ENCODE results near the gene MOSPD3. TPM values are rescaled to one million over a fixed set of nuclear protein-coding genes. Genes with fewer than 3 reads are reported as not detected.

Gene MOSPD3
- polyA plus RNA-seq, 3 donors = 12.7 to 15.5 (median 13.3) TPM

GRCh38 chr7:100599911-100600729, 12.2 kb upstream of the MOSPD3 start:
- peaks cover 10 to 20% (median 17%) of the 10 kb centered on the region in 3 donors for H3K27me3 Mint-ChIP-seq (ENCODE audit: low read depth in 3 of 3)
- Histone ChIP-seq H3K4me2 (replicated peaks; ENCODE audit: extremely low read depth, low read length, poor library complexity, severe bottlenecking) (no peak overlapping the region), H2AFZ (ENCODE audit: insufficient read depth, low read depth, low read length, poor library complexity, severe bottlenecking) (no peak overlapping the region), H3K36me3 (replicated peaks in 1 of 2; ENCODE audit: control insufficient read depth in 1 of 2, insufficient read depth in 2 of 2, low read length in 2 of 2) (no peaks in the 10 kb centered on the region), H3K79me2 (ENCODE audit: insufficient read depth, low read length) (no peaks in the 10 kb centered on the region), H3K27ac (ENCODE audit: low read depth in 1 of 2, low read length in 2 of 2) (no peak overlapping the region), H3K9me3 (replicated peaks in 1 of 2; ENCODE audit: control insufficient read depth in 1 of 2, insufficient read depth in 1 of 2, low read length in 2 of 2) (no peaks in the 10 kb centered on the region), H3K27me3 (ENCODE audit: control insufficient read depth in 2 of 2, insufficient read depth in 2 of 2, low read length in 2 of 2) (peaks cover 0 to 10% of the 10 kb centered on the region in 2 donors), H3K4me1 (ENCODE audit: control insufficient read depth in 1 of 2, insufficient read depth in 2 of 2, low read length in 2 of 2) (peaks cover 14 to 16% of the 10 kb centered on the region in 2 donors), H3K9ac (ENCODE audit: insufficient read depth, low read length, poor library complexity, severe bottlenecking) (no peak overlapping the region), H3K4me3 (replicated peaks in 1 of 3; ENCODE audit: low read depth in 2 of 3, low read length in 3 of 3) (no peak overlapping the region), H4K20me1 (ENCODE audit: insufficient read depth, low read length) (no peaks in the 10 kb centered on the region)
- 86% methylated on average over 14 of the region's 18 CpGs for WGBS (ENCODE audit: insufficient coverage)
- intact Hi-C loops (cut with micrococcal nuclease) = no loop called here
- no peak overlapping the region for H3K27ac Mint-ChIP-seq
- TF ChIP-seq CTCF (IDR thresholded peaks at IDR 0.05) = no peak
- no peak overlapping the region for H3K4me3 Mint-ChIP-seq
- no peak for DNase-seq
- H3K4me1 Mint-ChIP-seq = peaks cover 11% of the 10 kb centered on the region
- no peaks in the 10 kb centered on the region for H3K36me3 Mint-ChIP-seq
- peaks cover 0 to 5% (median 0%) of the 10 kb centered on the region in 7 donors for H3K9me3 Mint-ChIP-seq

- H3K36me3 Mint-ChIP-seq = peaks cover 0 to under 1% of the 10 kb centered on the region in 2 donors
- H2AFZ ChIP-seq (ENCODE audit: insufficient read depth, low read depth, low read length, poor library complexity, severe bottlenecking) = no peak overlapping the region
- DNase-seq = no peak
- no peaks in the 10 kb centered on the region for H3K79me2 ChIP-seq (ENCODE audit: insufficient read depth, low read length)
- H3K36me3 ChIP-seq (replicated peaks in 1 of 2; ENCODE audit: control insufficient read depth in 1 of 2, insufficient read depth in 2 of 2, low read length in 2 of 2) = no peaks in the 10 kb centered on the region
- no peak for TF ChIP-seq CTCF (IDR thresholded peaks at IDR 0.05)
- H3K9ac ChIP-seq (ENCODE audit: insufficient read depth, low read length, poor library complexity, severe bottlenecking) = no peak overlapping the region
- intact Hi-C loops (cut with micrococcal nuclease) = no loop called here
- no peak overlapping the region for H3K4me3 Mint-ChIP-seq
- no peak overlapping the region for H3K27ac ChIP-seq (ENCODE audit: low read depth in 1 of 2, low read length in 2 of 2)
- no peak overlapping the region for H3K4me3 ChIP-seq (replicated peaks in 1 of 3; ENCODE audit: low read depth in 2 of 3, low read length in 3 of 3)
- peaks cover 0 to 5% (median 0%) of the 10 kb centered on the region in 7 donors for H3K9me3 Mint-ChIP-seq
- H3K4me1 Mint-ChIP-seq = peaks cover 17% of the 10 kb centered on the region
- peaks cover 15 to 26% (median 23%) of the 10 kb centered on the region in 3 donors for H3K27me3 Mint-ChIP-seq (ENCODE audit: low read depth in 3 of 3)
- no peak overlapping the region for H3K4me2 ChIP-seq (replicated peaks; ENCODE audit: extremely low read depth, low read length, poor library complexity, severe bottlenecking)
- H4K20me1 ChIP-seq (ENCODE audit: insufficient read depth, low read length) = no peaks in the 10 kb centered on the region
- H3K27me3 ChIP-seq (ENCODE audit: control insufficient read depth in 2 of 2, insufficient read depth in 2 of 2, low read length in 2 of 2) = peaks cover 0 to 15% of the 10 kb centered on the region in 2 donors
- no peaks in the 10 kb centered on the region for H3K9me3 ChIP-seq (replicated peaks in 1 of 2; ENCODE audit: control insufficient read depth in 1 of 2, insufficient read depth in 1 of 2, low read length in 2 of 2)
- H3K27ac Mint-ChIP-seq = no peak overlapping the region
- 98% methylated on average over 7 of the region's 9 CpGs for WGBS (ENCODE audit: insufficient coverage)
- peaks cover 20 to 22% of the 10 kb centered on the region in 2 donors for H3K4me1 ChIP-seq (ENCODE audit: control insufficient read depth in 1 of 2, insufficient read depth in 2 of 2, low read length in 2 of 2)
Observed at GRCh38 chr7:100600730-100601038, 11.7 kb upstream of the MOSPD3 start.

Measured in CD14-positive monocyte (primary cell).